HepG2 (cell line): ENCODE data around the gene C1QC.

Source experiments
- EZH2 ChIP-seq: conservative IDR thresholded peaks from 2 replicates; pipeline ENCODE4 v1.6.1; 2012; ENCODE audit warnings: mild to moderate bottlenecking, low read depth, low read length, moderate library complexity
- POLR2AphosphoS5 ChIP-seq: IDR thresholded peaks from 2 replicates; pipeline ENCODE4 v1.6.1; 2012; ENCODE audit warnings: low read depth, low read length
- THAP9 ChIP-seq: sonication (generic); formaldehyde crosslinking; IDR thresholded peaks from 2 replicates; pipeline ENCODE4; 2020; ENCODE audit warnings: missing genetic modification reagents, mild to moderate bottlenecking, borderline replicate concordance
- ZBTB7A ChIP-seq: sonication (generic); formaldehyde crosslinking; IDR thresholded peaks from 2 replicates; pipeline ENCODE4 v1.8.0; 2022; ENCODE audit warnings: mild to moderate bottlenecking, missing genetic modification reagents
- ZNF138 ChIP-seq: sonication (generic); formaldehyde crosslinking; IDR thresholded peaks from 2 replicates; pipeline ENCODE4 v1.5.0; 2020; ENCODE audit warnings: mild to moderate bottlenecking, low read depth, missing genetic modification reagents

- no peak for TF ChIP-seq EZH2
- no peak for TF ChIP-seq THAP9 (CRISPR knock-in tag)
- no peak for TF ChIP-seq ZNF138
- TF ChIP-seq POLR2AphosphoS5 = no peak
- TF ChIP-seq ZBTB7A (CRISPR knock-in tag) = no peak
Observed at GRCh38 chr1:22618056-22618455, 25.4 kb upstream of the C1QC start.
